Globus pallidus (tissue), 1 donor: ENCODE data around the gene FOXK2.
"Not testable (repeated sequence)": the region's sequence is repeated elsewhere in the genome, so short reads cannot be mapped to it uniquely, and the experiment has no call there.

Source experiments
- DNase-seq: peaks from one replicate; pipeline ENCODE4 v3.0.0-alpha.2; 2015; ENCODE audit warnings: low spot score

FOXK2 gene

DNA sequence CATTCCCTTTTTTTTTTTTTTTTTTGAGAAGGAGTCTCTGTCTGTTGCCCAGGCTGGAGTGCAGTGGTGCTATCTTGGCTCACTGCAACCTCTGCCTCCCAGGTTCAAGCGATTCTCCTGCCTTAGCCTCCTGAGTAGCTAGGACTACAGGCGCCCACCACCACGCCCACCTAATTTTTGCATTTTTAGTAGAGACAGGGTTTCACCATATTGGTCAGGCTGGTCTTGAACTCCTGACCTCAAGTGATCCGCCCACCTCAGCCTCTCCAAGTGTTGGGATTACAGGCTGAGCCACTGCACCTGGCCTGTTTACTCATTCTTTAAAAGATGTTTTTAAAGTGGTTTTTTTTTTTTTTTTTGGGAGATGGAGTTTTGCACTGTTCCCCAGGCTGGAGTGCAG, 44.2 kb downstream of the FOXK2 start:
- not testable (repeated sequence) for DNase-seq

GRCh38 chr17:82564241-82564640, 44.7 kb downstream of the FOXK2 start:
- no peak for DNase-seq

DNA sequence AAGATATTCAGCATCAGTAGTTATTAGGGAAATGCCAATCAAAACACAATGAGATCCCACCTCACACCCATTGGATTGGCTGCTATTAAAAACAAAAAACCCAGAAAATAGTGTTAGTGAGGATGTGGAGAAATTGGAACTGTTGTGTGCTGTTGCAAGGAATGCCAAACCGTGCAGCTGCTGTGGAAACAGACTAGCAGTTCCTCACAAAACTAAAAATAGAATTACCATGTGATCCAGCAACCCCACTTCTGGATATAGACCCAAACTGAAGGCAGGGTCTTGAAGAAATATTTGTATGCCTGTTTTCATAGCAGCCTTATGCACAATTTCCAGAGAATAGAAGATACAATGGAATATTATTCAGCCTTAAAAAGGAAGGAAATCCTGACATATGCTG, 46.0 kb downstream of the FOXK2 start:
- peak; percentile 63 for DNase-seq

DNA sequence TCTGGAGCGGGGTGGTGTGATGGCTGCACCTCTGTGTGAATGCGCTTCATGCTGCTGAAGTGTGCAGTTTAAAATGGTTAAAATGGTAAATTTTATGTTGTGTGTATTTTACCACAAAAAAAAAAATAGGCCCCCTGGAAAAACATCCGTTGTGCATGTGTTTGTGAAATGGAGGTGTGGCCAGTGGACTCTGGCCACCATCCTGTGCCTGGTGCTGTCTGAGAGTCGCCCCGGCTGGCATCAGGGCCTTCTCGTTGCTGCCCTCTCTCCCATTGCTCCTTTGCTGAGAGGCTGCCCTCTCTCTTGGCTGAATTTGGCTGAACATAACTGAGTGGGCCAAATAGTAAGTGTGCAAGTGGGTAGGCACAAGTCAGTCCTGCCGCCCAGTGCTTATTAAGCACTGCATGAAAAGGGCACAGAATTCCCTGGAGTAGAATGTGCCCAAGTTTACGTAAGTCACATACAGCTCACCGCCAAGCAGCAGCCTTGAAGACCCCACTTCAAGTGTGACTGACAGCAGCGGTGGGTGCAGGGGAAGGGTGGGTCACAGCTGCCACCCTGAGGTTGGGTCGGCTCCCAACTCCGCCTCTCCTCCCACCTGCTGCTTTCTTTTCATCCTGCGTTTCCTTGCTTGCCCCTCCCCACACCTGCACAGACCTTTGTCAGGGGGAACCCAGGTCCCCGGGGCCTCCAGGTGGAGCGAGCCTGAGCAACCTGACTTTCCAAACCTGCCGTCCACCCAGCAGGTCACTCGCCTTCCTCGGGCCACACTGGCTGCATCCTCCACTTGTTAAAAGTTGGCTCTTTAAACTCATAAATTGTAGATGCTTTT, 46.8 kb downstream of the FOXK2 start:
- no peak for DNase-seq

- no peak for DNase-seq
Observed at GRCh38 chr17:82567286-82567685, 47.8 kb downstream of the FOXK2 start.

DNA sequence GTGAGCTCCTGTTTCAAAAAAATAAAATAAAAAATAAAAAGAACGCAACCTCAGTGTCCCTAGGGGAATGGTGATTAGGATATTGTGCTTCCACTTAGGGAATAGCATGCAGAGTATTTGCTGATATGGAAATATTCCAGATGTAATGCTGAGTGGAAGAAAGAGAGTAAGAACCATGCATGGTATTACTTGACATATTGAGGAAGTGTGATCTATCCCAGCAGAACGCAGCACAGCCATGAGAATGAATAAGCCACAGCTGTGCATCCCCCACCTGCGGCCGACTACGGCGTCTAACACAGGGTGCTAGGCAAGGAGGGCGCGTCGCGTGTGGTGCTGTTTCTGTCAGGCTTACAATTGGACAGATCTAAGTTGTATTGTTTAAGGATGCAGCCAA, 49.5 kb downstream of the FOXK2 start:
- DNase-seq = no peak

DNA sequence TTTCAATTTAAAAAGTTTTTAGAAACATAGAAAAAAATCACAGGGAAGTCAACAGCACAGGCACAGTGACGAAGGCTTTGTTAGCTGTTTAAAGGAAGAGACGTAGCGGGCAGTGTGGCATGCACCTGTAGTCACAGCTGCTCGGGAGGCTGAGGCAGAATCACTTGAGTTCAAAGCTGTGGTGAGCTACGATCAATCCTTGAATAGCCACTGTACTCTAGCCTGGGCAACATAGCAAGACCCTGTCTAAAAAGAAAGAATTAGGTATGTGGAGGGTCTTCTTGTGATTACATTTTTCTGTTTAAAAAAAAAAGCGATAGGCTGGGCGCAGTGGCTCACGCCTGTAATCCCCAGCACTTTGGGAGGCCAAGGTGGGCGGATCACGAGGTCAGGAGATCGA, 50.1 kb downstream of the FOXK2 start:
- no peak for DNase-seq

- no peak for DNase-seq
Observed at GRCh38 chr17:82570277-82570676, 50.7 kb downstream of the FOXK2 start.

GRCh38 chr17:82571855-82572254, 52.3 kb downstream of the FOXK2 start:
- no peak for DNase-seq

DNA sequence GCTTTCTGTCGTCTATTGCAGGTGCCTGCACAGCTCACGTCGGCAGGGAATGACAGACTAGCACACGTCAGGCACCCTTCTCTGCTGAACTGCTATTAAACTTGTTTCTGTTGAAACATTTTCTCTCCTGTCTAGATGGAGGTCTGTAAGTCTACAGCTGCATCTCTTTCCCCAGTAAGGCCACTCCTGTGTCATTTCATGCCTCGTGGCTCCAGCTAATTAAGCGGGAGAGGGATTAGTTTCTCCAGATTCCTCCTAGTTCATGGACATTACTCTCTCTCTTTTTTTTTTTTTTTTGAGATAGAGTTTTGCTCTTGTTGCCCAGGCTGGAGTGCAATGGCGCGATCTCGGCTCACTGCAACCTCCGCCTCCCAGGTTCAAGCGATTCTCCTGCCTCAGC, 54.5 kb downstream of the FOXK2 start:
- DNase-seq = no peak

DNA sequence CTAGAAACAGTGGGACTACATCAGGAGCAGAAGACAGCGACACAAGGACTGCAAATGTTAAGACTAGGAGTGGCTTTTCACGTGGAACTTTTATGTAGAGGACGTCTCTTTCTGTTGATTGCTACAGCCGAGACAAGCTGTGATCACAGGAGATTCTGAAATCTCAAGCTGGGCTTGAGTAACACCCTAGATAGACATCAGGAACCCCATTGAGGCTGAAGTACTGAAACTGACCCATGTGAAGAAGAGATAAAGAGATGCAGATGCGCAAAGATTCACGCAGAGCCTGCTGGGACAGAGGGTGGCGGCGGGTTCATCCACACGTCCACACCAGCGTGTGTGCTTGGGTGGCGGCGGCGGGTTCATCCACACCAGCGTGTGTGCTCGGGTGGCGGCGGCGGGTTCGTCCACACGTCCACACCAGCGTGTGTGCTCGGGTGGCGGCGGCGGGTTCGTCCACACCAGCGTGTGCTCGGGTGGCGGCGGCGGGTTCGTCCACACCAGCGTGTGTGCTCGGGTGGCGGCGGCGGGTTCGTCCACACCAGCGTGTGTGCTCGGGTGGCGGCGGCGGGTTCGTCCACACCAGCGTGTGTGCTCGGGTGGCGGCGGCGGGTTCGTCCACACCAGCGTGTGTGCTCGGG, 56.2 kb downstream of the FOXK2 start:
- not testable (repeated sequence) for DNase-seq

- DNase-seq = no peak
Observed at GRCh38 chr17:82577300-82577699, 57.8 kb downstream of the FOXK2 start.

DNA sequence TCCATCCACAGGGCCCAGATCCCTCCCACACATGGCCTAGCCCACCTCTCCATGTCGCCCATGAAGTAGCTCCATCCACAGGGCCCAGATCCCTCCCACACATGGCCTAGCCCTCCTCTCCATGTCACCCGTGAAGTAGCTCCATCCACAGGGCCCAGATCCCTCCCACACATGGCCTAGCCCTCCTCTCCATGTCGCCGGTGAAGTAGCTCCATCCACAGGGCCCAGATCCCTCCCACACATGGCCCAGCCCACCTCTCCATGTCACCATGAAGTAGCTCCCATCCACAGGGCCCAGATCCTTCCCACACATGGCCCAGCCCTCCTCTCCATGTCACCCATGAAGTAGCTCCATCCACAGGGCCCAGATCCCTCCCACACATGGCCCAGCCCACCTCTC, 60.4 kb downstream of the FOXK2 start:
- DNase-seq = not testable (repeated sequence)

DNA sequence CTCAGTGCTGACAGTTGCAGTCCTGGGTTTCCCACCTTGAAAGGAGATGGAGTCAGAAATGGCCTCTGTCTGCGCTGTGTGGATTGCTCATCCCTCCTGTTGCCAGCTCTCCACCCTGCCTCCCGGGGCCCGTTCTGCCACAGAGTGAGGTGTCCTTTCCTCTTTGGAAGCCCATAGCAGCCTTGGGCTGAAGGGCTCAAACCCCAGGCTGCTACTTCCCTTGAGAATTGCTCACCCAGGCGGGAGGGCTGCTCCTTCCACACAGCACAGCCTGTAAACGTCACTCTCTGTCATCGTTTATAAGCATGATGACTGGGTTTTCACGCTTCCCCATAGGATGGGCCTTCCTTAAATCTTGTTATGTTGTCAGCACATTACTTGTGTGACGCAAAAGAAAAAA, 62.7 kb downstream of the FOXK2 start:
- DNase-seq = no peak

DNA sequence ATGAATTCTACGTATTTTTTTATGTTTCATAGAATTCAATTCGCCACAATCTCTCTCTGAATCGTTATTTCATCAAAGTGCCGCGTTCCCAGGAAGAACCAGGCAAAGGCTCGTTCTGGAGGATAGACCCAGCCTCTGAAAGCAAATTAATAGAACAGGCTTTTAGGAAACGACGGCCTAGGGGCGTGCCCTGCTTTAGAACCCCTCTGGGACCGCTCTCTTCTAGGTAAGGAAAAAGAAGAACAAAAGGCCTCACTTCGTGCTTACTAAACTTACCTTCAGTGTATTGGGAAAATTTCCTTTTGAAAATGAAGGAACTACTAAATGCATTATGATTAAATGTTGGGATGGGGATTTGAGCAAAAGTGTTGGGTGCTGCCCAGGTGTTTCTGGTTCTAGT, 63.2 kb downstream of the FOXK2 start:
- no peak for DNase-seq

- DNase-seq = no peak
Observed at GRCh38 chr17:82583720-82584234, 64.2 kb downstream of the FOXK2 start.

DNA sequence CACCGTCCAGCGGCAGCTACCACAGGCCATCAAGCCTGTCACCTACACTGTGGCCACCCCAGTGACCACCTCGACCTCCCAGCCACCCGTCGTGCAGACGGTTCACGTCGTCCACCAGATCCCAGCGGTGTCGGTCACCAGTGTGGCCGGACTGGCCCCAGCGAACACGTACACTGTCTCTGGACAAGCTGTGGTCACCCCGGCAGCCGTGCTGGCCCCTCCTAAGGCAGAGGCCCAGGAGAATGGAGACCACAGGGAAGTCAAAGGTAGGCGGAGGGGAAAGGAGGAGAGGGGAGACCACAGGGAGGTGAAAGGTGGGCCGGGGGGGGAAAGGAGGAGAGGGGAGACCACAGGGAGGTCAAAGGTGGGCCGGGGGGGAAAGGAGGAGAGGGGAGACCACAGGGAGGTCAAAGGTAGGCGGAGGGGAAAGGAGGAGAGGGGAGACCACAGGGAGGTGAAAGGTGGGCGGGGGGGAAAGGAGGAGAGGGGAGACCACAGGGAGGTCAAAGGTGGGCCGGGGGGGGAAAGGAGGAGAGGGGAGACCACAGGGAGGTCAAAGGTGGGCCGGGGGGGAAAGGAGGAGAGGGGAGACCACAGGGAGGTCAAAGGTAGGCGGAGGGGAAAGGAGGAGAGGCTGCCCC, 66.5 kb downstream of the FOXK2 start:
- not testable (repeated sequence) for DNase-seq

DNA sequence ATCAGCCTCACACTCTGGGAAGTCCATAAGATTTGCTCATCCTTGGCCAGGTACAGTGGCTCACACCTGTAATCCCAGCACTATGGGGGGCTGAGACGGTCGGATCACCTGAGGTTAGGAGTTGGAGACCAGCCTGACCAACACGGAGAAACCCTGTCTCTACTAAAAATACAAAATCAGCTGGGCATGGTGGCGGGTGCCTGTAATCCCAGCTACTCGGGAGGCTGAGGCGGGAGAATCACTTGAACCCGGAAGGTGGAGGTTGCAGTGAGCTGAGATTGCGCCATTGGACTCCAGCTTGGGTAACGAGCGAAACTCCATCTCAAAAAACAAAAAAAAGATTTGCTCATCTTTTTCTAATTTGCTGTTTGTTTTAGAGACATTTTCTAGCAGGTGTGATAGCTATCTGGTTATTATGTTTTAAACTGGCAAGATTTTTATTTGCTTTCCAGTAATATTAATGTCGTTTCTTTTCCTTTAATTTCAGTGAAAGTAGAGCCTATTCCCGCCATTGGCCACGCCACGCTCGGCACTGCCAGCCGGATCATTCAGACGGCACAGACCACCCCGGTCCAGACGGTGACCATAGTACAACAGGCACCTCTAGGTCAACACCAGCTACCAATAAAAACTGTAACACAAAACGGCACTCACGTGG, 67.2 kb downstream of the FOXK2 start:
- no peak for DNase-seq

DNA sequence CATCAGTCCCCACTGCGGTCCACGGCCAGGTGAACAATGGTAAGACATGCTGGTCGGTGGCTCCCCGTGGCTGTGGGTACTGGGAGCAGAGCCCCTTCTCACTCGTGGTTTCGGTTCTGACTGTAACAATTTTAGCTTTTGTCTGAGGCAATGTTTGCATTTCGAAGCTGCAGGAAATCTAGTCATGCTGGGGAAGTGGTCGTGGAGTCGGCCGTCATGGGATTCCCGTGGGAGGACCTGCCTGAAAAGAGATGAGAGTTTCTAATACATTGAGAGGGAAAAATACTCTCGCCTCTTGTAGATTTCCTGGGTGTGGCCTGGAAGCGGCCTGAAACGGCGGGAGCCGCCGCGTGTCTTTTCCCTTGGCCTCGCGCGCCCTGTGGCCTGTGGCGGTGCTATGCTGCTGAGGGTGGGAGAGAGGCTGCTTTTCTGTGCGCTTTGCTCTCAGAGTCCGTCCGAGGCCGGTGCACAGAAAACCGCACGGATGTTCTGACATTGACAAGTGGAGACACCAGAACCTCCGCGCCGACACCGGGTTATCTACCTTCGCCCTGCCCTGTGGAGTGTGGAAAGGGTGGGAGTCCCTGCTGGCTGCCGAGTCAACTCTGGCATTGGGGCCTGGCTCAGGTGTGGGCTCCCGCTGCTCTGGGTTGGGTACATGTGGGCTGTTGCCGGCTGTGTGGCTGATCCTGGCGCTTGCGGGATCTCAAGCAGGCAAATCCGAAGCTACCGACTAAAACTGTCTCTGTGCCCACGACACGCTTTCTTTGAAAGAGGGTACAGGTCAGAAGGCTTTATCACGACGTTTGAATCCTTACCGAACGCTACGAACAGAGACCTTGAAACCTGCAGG, 67.9 kb downstream of the FOXK2 start:
- no peak for DNase-seq

DNA sequence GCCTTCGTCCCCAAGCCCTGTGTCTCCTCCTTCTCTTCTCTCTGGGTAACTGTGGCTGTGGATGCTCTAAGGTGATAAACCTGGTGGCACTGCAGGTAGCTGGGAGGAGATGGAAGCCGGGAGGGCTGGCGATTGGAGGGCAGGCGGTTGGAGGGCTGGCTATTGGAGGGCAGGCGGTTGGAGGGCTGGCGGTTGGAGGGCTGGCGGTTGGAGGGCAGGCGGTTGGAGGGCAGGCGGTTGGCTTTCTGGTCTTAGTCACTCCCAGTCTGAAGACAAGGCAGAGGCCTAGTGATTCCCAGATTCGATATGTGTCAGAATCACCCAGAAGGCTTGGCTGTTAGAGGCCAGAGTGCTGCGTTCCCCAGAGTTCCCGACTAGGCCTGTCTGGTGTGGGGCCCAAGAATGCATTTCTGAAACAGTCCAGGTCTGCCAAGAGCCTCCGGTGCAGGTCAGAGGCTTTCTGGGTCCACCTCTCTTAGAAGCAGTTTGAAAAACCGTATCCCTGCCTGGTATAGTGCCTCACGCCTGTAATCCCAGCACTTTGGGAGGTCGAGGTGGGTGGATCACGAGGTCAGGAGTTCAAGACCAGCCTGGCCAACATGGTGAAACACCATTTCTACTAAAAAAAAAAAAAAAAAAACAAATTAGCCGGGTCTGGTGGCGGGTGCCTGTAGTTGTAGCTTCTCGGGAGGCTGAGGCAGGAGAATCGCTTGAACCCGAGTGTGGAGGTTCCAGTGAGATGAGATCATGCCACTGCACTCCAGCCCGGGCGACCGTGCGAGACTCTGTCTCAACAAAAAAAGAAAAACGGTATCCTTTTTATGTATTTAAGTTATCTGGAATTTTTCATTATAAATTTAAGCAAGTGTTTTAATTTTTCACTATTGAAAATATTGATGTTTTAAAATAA, 69.0 kb downstream of the FOXK2 start:
- no peak for DNase-seq

- no peak for DNase-seq
Observed at GRCh38 chr17:82589851-82590180, 70.3 kb downstream of the FOXK2 start.
